Activated CD4-positive, CD25-positive, alpha-beta regulatory T cell (primary cell): ENCODE data around the gene SPRTN.

ENCODE experiments used
- DNase-seq, 4 experiments: peaks; one replicate each; lab custom pipeline; 2025; lab: John Stamatoyannopoulos, UW

Gene SPRTN

GRCh38 chr1:231338270-231339128 is at the start of gene SPRTN:
SPRTN (plus strand) TSS chr1:231338293; CDS start chr1:231338384, 91 bp downstream.
- DNase-seq: no peak

GRCh38 chr1:231295938-231296337 is 42.2 kb upstream of the SPRTN start:
- DNase-seq: no peak

GRCh38 chr1:231301990-231302389 is 36.1 kb upstream of the SPRTN start:
- DNase-seq: no peak

- no peak for DNase-seq
These were observed 27.6 kb upstream of the SPRTN start for GRCh38 chr1:231310391-231310934.

GRCh38 chr1:231311720-231312431 is 26.2 kb upstream of the SPRTN start:
- DNase-seq: no peak

GRCh38 chr1:231312432-231312788 is 25.7 kb upstream of the SPRTN start:
- DNase-seq: no peak

GRCh38 chr1:231313661-231314060 is 24.4 kb upstream of the SPRTN start:
- no peak for DNase-seq

GRCh38 chr1:231315887-231316286 is 22.2 kb upstream of the SPRTN start:
- DNase-seq: peak; percentile 3 to 9 (median 7)

- no peak for DNase-seq
These were observed 20.6 kb upstream of the SPRTN start for GRCh38 chr1:231317306-231318014.

GRCh38 chr1:231318015-231318355 is 20.1 kb upstream of the SPRTN start:
- DNase-seq: no peak

GRCh38 chr1:231318568-231318967 is 19.5 kb upstream of the SPRTN start:
- DNase-seq: no peak

- no peak for DNase-seq
These were observed 19.0 kb upstream of the SPRTN start for GRCh38 chr1:231319080-231319479.

- no peak for DNase-seq
These were observed 15.1 kb upstream of the SPRTN start for GRCh38 chr1:231322880-231323530.

- DNase-seq: no peak
These were observed 13.4 kb upstream of the SPRTN start for GRCh38 chr1:231324660-231325059.

GRCh38 chr1:231326248-231326647 is 11.8 kb upstream of the SPRTN start:
- DNase-seq: no peak

GRCh38 chr1:231327617-231328016 is 10.5 kb upstream of the SPRTN start:
- no peak for DNase-seq

GRCh38 chr1:231329483-231329882 is 8.6 kb upstream of the SPRTN start:
- DNase-seq: no peak

- DNase-seq: no peak
These were observed 5.3 kb upstream of the SPRTN start for GRCh38 chr1:231332761-231333160.

- no peak for DNase-seq
These were observed 3.9 kb upstream of the SPRTN start for GRCh38 chr1:231334079-231334666.

GRCh38 chr1:231334952-231335351 is 3.1 kb upstream of the SPRTN start:
- no peak for DNase-seq
